Stimulated activated CD4-positive, alpha-beta T cell treated with anti-CD3 and anti-CD28 coated beads, Interleukin-2, amount 100 ng/mL, for 24 hours (primary cell): ENCODE data around the gene MBD6.
"Not testable (repeated sequence)": the region's sequence is repeated elsewhere in the genome, so short reads cannot be mapped to it uniquely, and the experiment has no call there.

Experiments used
- DNase-seq, 2 donors: peaks; one replicate each; pipeline ENCODE4 v3.0.0-alpha.2; 2020

The MBD6 gene

GRCh38 chr12:57490126-57490525, 32.5 kb upstream of the MBD6 start:
- DNase-seq: no peak

DNA sequence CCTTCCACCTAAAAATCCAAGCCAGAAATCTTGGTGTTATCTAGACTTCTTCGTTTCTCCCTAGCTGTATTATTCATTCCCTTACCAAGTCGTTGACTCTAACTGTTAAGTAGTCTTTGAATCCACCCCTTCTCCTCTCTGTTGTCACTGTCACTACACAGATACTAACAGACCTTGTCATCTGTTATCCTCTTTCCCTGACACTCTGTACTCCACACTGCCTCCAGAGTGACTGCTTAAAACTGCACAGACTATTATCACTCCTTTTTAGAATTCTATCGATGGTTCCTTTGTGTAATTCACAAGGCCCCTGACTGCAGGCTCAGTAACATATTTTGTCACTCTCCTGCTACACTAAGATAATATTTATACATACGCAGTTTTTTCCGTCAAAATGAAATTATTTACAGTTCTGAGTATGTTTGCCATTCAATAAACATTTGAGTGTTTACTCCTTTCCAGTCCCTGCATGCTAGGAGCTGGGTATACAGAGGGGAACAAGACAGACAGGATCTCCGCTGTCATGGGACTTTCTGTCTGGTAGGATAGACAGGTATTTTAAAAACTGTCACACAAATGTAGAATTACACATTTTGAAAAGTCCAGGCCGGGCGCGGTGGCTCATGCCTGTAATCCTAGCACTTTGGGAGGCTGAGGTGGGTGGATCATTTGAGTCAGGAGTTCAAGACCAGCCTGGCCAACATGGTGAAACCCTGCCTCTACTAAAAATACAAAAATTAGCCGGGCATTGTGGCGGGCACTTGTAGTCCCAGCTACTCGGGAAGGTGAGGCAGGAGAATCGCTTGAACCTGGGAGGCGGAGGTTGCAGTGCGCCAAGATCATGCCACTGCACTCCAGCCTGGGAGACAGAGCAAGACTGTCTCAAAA, 31.0 kb upstream of the MBD6 start:
- no peak for DNase-seq

- not testable (repeated sequence) for DNase-seq
Measured at GRCh38 chr12:57495051-57495701, 27.4 kb upstream of the MBD6 start.

DNA sequence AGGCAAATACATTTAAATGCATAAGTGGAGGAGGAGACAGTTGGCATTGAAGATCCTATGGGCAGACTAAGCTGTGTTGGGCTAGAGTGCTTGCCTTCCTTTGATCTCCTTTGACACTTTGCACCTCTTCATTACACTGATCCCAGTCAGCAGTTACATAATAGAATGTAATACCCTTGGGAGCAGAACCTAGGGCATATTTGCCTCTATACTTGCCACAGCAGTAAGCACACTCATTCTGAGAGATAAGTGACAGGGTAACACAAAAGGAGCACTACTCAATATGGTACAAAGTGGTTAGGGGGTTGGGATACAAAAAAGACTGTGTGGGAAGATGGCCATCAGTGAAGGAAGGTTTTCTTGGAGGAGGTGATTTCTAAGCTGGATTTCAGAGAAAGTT, 25.8 kb upstream of the MBD6 start:
- no peak for DNase-seq

GRCh38 chr12:57497223-57498131, 25.1 kb upstream of the MBD6 start:
- no peak for DNase-seq

DNA sequence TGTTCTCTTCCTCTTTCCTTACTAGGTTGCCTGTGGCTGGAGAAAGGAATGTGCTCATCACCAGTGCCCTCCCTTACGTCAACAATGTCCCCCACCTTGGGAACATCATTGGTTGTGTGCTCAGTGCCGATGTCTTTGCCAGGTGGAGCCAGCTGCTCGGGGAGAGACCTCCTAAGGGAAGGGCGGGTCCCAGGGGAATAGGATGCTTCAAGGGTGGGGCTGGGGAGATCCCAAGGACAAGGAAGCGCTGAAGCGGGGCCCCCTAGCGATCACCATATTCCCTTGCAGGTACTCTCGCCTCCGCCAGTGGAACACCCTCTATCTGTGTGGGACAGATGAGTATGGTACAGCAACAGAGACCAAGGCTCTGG, 24.5 kb upstream of the MBD6 start:
- no peak for DNase-seq

DNA sequence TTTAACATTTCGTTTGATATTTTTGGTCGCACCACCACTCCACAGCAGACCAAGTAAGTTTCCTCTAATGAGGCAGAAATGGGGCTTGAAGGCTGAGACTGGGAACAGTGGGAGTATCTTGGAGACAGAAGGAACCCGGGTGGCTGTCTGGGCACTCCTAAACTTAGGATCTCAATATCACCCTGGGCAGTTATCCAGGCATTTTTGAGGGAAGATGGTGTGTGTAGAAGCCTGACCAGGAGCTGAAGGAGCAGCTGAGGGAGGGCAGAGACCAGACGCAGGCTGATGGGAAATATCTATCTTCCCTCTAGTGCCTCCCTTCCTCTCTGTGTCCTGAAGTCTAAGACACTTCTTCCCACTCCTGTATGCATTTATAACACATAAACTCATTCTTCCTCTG, 24.1 kb upstream of the MBD6 start:
- DNase-seq: no peak

- DNase-seq: no peak
Measured at GRCh38 chr12:57500213-57500612, 22.4 kb upstream of the MBD6 start.

DNA sequence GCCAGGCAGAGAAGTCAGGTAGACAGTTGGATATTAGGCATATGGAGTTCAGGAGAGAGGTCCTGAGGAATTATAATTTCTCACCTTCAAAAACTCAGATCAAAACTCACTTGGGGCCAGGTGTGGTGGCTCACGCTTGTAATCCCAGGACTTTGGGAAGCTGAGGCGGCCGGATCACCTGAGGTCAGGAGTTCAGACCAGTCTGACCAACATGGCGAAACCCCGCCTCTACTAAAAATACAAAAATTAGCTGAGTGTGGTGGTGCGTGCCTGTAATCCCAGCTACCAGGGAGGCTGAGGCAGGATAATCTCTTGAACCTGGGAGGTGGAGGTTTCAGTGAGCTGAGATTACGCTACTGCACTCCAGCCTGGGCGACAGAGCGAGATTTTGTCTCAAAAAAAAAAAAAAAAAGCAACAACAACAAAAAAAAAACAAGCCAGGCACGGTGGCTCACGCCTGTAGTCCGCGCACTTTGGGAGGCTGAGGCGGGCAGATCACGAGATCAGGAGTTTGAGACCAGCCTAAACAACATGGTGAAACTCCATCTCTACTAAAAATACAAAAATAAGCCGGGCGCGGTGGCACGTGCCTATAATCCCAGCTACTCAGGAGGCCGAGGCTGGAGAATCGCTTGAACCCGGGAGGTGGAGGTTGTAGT, 20.2 kb upstream of the MBD6 start:
- not testable (repeated sequence) for DNase-seq

DNA sequence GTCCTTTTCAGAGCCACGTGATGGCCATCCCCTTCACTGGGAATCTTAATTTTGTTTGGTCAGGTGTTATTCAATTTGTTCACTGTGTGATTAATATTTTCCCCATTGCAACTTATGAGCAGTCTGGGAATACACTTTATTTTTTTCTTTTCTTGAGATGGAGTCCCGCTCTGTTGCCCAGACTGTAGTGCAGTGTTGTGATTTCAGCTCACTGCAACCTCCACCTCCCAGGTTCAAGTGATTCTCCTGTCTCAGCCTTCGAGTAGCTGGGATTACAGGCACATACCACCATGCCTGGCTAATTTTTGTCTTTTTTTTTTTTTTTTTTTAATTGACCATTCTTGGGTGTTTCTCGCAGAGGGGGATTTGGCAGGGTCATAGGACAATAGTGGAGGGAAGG, 16.1 kb upstream of the MBD6 start:
- DNase-seq: not testable (repeated sequence)

- not testable (repeated sequence) for DNase-seq
Measured at GRCh38 chr12:57507796-57508195, 14.8 kb upstream of the MBD6 start.

DNA sequence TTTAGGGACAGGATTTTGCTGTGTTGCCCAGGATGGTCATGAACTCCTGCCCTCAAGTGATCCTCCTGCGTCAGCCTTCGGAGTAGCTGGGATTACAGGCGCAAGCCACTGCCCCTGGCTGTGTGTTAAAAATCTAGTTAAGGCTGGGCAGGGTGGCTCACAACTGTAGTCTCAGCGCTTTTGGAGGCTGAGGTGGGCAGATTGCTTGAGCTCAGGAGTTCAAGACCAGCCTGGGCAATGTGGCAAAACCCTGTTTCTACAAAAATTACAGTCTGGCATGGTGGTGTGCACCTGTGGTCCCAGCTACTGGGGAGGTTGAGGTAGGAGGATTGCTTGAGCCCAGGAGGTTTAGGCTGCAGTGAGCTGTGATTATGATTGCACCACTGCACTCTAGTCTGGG, 11.5 kb upstream of the MBD6 start:
- DNase-seq: no peak

DNA sequence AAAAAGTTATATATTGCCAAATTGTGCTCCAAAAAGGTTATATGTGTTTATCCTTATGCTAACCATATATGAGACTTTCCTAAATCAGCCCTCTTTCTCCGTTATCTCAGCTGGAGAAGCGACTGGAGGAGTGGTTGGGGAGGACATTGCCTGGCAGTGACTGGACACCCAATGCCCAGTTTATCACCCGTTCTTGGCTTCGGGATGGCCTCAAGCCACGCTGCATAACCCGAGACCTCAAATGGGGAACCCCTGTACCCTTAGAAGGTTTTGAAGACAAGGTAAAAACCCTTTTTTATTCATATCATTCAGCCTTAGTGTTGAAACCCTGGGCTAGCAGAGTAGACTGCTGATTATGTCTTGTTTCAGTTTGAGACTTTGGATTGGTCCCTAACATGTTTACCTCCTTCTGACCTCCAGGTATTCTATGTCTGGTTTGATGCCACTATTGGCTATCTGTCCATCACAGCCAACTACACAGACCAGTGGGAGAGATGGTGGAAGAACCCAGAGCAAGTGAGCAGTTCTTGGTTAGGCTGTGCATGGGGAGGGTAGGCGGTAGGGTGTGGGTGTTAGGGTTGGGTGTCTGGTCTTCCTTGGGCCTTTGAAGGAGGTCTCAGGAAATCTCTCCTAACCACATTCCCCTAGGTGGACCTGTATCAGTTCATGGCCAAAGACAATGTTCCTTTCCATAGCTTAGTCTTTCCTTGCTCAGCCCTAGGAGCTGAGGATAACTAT, 10.9 kb upstream of the MBD6 start:
- DNase-seq: no peak

GRCh38 chr12:57512665-57513064, 10.0 kb upstream of the MBD6 start:
- no peak for DNase-seq

GRCh38 chr12:57513266-57513665, 9.4 kb upstream of the MBD6 start:
- no peak for DNase-seq

DNA sequence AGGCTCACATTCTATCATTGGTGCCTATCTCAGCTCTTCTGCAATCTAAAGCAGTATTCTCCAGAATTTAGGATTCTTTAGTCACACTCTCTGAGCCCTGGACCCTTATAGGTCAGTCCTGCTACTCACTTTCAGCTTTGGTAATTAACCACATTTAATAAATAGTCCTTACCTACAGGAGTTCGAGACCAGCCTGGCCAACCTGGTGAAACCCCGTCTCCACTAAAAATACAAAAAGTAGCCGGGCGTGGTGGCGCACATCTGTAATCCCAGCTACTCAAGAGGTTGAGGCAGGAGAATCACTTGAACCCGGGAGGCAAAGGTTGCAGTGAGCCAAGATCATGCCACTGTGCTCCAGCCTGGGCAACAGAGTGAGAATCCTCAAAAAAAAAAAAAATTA, 8.9 kb upstream of the MBD6 start:
- DNase-seq: not testable (repeated sequence)

- not testable (repeated sequence) for DNase-seq
Measured at GRCh38 chr12:57514246-57514645, 8.4 kb upstream of the MBD6 start.

DNA sequence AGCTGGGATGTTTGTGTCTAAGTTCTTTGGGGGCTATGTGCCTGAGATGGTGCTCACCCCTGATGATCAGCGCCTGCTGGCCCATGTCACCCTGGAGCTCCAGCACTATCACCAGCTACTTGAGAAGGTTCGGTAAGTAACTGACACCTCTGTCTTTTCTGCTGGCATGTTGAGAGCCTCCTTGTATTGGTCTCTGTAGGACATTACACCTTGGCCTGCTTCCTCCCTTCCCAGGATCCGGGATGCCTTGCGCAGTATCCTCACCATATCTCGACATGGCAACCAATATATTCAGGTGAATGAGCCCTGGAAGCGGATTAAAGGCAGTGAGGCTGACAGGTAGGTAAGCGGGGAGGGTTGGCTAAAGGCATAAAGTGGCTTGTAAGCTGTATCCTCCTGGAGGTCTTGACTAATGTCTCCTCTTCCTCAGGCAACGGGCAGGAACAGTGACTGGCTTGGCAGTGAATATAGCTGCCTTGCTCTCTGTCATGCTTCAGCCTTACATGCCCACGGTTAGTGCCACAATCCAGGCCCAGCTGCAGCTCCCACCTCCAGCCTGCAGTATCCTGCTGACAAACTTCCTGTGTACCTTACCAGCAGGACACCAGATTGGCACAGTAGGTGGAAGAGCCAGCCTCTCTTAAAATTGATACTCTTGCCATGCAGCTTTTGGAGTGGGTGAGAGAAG, 7.8 kb upstream of the MBD6 start:
- DNase-seq: no peak

- DNase-seq: no peak
Measured at GRCh38 chr12:57515408-57515933, 7.2 kb upstream of the MBD6 start.

- DNase-seq: no peak
Measured at GRCh38 chr12:57515934-57516541, 6.6 kb upstream of the MBD6 start.
